Muscle layer of colon (tissue), 2 donors: ENCODE results near the gene CCT8.

Experiments used
- H3K27ac ChIP-seq: one replicate; pipeline ENCODE4 v1.7.0; 2013; ENCODE audit warnings: low read depth, mild to moderate bottlenecking, low read length, moderate library complexity
- H3K27me3 ChIP-seq, 2 donors: one replicate each; pipeline ENCODE4 v1.7.0; 2013; ENCODE audit warnings: low read length in 2 of 2, mild to moderate bottlenecking in 2 of 2; ENCODE audit not compliant: insufficient read depth in 2 of 2, control insufficient read depth in 1 of 2
- H3K36me3 ChIP-seq: one replicate; pipeline ENCODE4 v1.7.0; 2013; ENCODE audit warnings: mild to moderate bottlenecking, low read length; ENCODE audit not compliant: insufficient read depth
- H3K4me1 ChIP-seq: one replicate; pipeline ENCODE4 v1.7.0; 2013; ENCODE audit warnings: mild to moderate bottlenecking, low read length; ENCODE audit not compliant: insufficient read depth
- H3K4me3 ChIP-seq, 2 donors: one replicate each; pipeline ENCODE4 v1.7.0; 2013; ENCODE audit warnings: low read length in 2 of 2, low read depth in 1 of 2, mild to moderate bottlenecking in 1 of 2, moderate library complexity in 1 of 2
- H3K9ac ChIP-seq: one replicate; pipeline ENCODE4 v1.7.0; 2013; ENCODE audit warnings: low read length
- H3K9me3 ChIP-seq: one replicate; pipeline ENCODE4 v1.7.0; 2013; ENCODE audit warnings: mild to moderate bottlenecking, low read length
- donor health status: abdominal sarcoma.
- donor health status: Adenocarcinoma of cecum.

CCT8 gene

GRCh38 chr21:29075706-29076466, 2.4 kb upstream of the CCT8 start:
- peak overlapping the region; percentile 54 to 65 for H3K4me3 ChIP-seq
- H3K36me3 ChIP-seq = no peaks in the 10 kb centered on the region
- no peak overlapping the region for H3K9ac ChIP-seq
- no peaks in the 10 kb centered on the region for H3K27me3 ChIP-seq
- H3K4me1 ChIP-seq = peaks cover 36% of the 10 kb centered on the region
- H3K9me3 ChIP-seq = no peaks in the 10 kb centered on the region
- peak overlapping the region; percentile 68 for H3K27ac ChIP-seq

DNA sequence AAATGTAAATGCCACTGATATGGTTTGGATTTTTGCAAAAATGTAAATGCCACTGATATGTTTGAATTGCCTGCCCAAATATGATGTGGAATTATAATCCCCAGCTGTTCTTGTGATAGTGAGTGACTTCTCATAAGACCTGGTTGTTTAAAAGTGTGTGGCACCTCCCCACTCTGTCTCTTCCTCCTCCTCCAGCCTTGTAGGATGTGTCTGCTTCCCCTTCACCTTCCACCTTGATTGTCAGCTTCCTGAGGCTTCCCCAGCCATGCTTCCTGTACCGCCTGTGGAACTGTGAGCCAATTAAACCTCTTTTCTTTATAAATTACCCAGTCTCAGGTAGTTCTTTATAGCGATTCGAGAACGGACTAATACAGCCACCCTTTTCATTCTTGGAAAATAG, 1.3 kb upstream of the CCT8 start:
- Histone ChIP-seq H3K36me3 (no peaks in the 10 kb centered on the region), H3K4me3 (no peak overlapping the region), H3K27ac (no peak overlapping the region), H3K27me3 (no peaks in the 10 kb centered on the region), H3K4me1 (peaks cover 38% of the 10 kb centered on the region), H3K9me3 (no peaks in the 10 kb centered on the region), H3K9ac (no peak overlapping the region)

DNA sequence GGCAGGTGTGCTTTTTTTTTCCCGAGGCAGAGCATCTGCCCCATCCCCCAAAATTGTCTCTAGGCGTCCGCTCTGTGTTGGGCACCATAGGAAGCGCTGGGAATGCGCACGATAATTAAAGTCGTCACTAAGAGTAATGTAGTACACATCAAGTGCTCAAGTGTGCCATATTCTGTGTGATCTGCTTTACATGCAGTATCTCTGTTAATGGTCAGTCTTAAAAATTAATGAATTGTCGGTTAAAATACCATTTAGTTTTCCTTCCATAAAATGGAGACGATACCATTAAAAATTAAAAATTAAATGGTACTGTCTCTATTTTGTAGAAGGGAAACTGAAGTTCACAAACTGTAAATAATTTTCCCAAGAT, 544 bp upstream of the CCT8 start:
- Histone ChIP-seq H3K36me3 (no peaks in the 10 kb centered on the region), H3K27me3 (no peaks in the 10 kb centered on the region), H3K4me1 (peaks cover 38% of the 10 kb centered on the region), H3K9ac (peak overlapping the region; percentile 86), H3K4me3 (peak overlapping the region; percentile 62 to 93), H3K9me3 (no peaks in the 10 kb centered on the region), H3K27ac (peak overlapping the region; percentile 91)

DNA sequence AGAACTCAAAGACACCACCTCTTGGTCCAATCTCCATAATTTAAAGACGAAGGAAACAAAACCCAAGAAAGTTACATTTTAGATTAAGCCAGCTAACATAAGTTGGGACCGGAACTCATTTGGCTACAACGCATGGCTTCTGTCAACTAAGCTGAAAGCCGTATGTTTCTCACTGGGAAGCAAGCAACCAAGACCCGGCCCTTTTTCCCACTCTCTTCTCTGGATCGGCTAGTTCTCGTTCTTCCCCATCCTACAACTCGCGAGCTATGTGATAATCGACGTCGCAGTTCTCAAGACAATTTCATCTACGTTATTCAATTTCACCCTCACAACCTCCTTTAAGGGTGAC, 601 bp downstream of the CCT8 start:
- H3K27ac ChIP-seq = peak overlapping the region; percentile 91
- H3K4me1 ChIP-seq = peaks cover 33% of the 10 kb centered on the region
- H3K4me3 ChIP-seq = peak overlapping the region; percentile 54 to 93
- no peaks in the 10 kb centered on the region for H3K9me3 ChIP-seq
- peaks cover 2% of the 10 kb centered on the region for H3K36me3 ChIP-seq
- H3K27me3 ChIP-seq = no peaks in the 10 kb centered on the region
- peak overlapping the region; percentile 88 for H3K9ac ChIP-seq

GRCh38 chr21:29064850-29065481, 8.5 kb downstream of the CCT8 start:
- Histone ChIP-seq H3K4me1 (no peaks in the 10 kb centered on the region), H3K9me3 (no peaks in the 10 kb centered on the region), H3K27ac (no peak overlapping the region), H3K36me3 (peaks cover 74% of the 10 kb centered on the region), H3K4me3 (no peak overlapping the region), H3K9ac (no peak overlapping the region), H3K27me3 (no peaks in the 10 kb centered on the region)

DNA sequence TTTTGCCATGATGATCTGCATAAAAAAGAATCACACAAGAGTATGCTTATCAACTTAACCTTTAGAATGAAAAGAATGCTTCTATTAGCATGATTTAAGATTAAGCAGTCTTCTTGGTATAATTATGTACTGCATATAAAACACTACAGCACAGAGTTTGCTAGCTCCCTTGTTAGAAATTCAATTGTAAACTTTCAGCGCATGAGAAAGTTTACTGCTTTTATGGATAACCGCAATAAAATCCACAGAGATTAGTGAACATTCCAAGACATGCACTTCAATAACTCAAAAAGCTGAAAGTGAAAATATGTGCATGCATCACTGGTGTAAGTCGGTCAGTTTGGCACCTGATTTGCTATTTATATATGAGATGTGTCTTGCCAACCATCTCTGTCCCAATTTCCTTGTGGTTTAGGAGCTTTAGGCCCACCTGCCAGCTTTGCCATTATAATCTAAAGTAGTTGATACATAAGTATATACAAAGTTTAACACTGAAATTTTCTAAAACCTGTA, 16.9 kb downstream of the CCT8 start:
- no peaks in the 10 kb centered on the region for H3K4me1 ChIP-seq
- H3K27me3 ChIP-seq = no peaks in the 10 kb centered on the region
- no peak overlapping the region for H3K4me3 ChIP-seq
- H3K9ac ChIP-seq = no peak overlapping the region
- peaks cover 82% of the 10 kb centered on the region for H3K36me3 ChIP-seq
- no peaks in the 10 kb centered on the region for H3K9me3 ChIP-seq
- H3K27ac ChIP-seq = no peak overlapping the region

GRCh38 chr21:29056005-29056404, 17.4 kb downstream of the CCT8 start:
- no peak overlapping the region for H3K4me3 ChIP-seq
- no peaks in the 10 kb centered on the region for H3K9me3 ChIP-seq
- H3K9ac ChIP-seq = no peak overlapping the region
- no peaks in the 10 kb centered on the region for H3K27me3 ChIP-seq
- no peak overlapping the region for H3K27ac ChIP-seq
- no peaks in the 10 kb centered on the region for H3K4me1 ChIP-seq
- peaks cover 82% of the 10 kb centered on the region for H3K36me3 ChIP-seq

- Histone ChIP-seq H3K36me3 (peaks cover 82% of the 10 kb centered on the region), H3K9me3 (no peaks in the 10 kb centered on the region), H3K4me1 (no peaks in the 10 kb centered on the region), H3K27ac (no peak overlapping the region), H3K27me3 (no peaks in the 10 kb centered on the region), H3K9ac (no peak overlapping the region), H3K4me3 (no peak overlapping the region)
Observed at GRCh38 chr21:29055080-29055479, 18.4 kb downstream of the CCT8 start.

DNA sequence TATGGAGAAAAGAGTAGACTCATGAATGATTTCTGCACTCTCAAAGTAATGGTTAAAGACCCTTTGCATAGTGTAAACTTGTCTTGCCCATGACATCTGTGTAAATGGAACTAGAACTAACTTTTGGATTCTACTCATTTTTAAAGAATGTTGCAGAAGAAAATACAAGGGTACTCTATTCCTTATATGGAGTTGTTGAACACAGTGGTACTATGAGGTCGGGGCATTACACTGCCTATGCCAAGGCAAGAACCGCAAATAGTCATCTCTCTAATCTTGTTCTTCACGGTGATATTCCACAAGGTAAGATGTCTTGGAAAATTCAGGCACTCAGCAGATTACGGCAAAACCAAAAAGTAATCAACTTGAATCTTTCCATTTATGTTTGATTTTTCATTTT, 19.8 kb downstream of the CCT8 start:
- no peak overlapping the region for H3K27ac ChIP-seq

GRCh38 chr21:29053011-29053553, 20.4 kb downstream of the CCT8 start:
- H3K27ac ChIP-seq = no peak overlapping the region
- no peaks in the 10 kb centered on the region for H3K27me3 ChIP-seq
- no peaks in the 10 kb centered on the region for H3K4me1 ChIP-seq
- H3K9ac ChIP-seq = no peak overlapping the region
- peaks cover 81% of the 10 kb centered on the region for H3K36me3 ChIP-seq
- H3K9me3 ChIP-seq = no peaks in the 10 kb centered on the region
- no peak overlapping the region for H3K4me3 ChIP-seq

More for the DNA sequence above, 19.8 kb downstream of the CCT8 start:
- H3K27me3 ChIP-seq = no peaks in the 10 kb centered on the region
- no peaks in the 10 kb centered on the region for H3K4me1 ChIP-seq
- H3K36me3 ChIP-seq = peaks cover 83% of the 10 kb centered on the region
- no peak overlapping the region for H3K9ac ChIP-seq
- no peaks in the 10 kb centered on the region for H3K9me3 ChIP-seq
- H3K4me3 ChIP-seq = no peak overlapping the region

DNA sequence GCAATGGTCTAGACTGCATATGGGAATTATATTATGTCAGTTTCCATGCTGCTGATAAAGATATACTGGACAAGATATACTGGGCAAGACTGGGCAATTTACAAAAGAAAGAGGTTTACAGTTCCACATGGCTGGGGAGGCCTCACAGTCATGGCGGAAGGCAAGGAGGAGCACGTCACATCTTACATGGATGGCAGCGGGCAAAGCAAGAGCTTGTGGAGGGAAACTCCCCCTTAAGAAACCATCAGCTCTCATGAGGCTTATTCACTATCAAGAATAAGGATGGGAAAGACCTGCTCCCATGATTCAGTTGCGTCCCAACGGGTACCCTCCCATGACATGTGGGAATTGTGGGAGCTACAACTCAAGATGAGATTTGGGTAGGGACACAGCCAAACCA, 21.2 kb downstream of the CCT8 start:
- H3K36me3 ChIP-seq = peaks cover 82% of the 10 kb centered on the region
- no peak overlapping the region for H3K27ac ChIP-seq
- no peak overlapping the region for H3K9ac ChIP-seq
- no peaks in the 10 kb centered on the region for H3K4me1 ChIP-seq
- no peak overlapping the region for H3K4me3 ChIP-seq
- no peaks in the 10 kb centered on the region for H3K27me3 ChIP-seq
- no peaks in the 10 kb centered on the region for H3K9me3 ChIP-seq
